GM23338 (cell line): Measurements from ENCODE around the gene ATP6V1G3. TPM values are rescaled to one million over a fixed set of nuclear protein-coding genes. Genes with fewer than 3 reads are reported as not detected.

Source experiments
- ATAC-seq: fragments of 200-7000 bp; cut with Tn5 transposase; 3 replicates; pipeline ENCODE4 v1.9.1; 2020
- DNase-seq: peaks from one replicate; pipeline ENCODE4 v3.0.0-alpha.2; 2015; ENCODE audit warnings: low spot score
- H2AFZ ChIP-seq: fragments of 200-600 bp; sonication (generic); 2 replicates; pipeline ENCODE4 v1.8.0; 2016; ENCODE audit warnings: antibody characterized with exemption, mild to moderate bottlenecking, moderate library complexity
- H3F3A ChIP-seq: fragments of 200-600 bp; sonication (generic); replicated peaks from 2 replicates; pipeline ENCODE4 v1.8.0; 2017; ENCODE audit warnings: antibody characterized with exemption, mixed run types, low read depth
- H3K27ac ChIP-seq: fragments of 200-600 bp; sonication (generic); 2 replicates; pipeline ENCODE4 v1.6.1; 2016; ENCODE audit warnings: low read depth
- H3K27me3 ChIP-seq: fragments of 200-600 bp; sonication (generic); 2 replicates; pipeline ENCODE4 v1.8.0; 2016; ENCODE audit warnings: mild to moderate bottlenecking, mixed run types, moderate library complexity; ENCODE audit not compliant: insufficient read depth
- H3K36me3 ChIP-seq: fragments of 200-600 bp; sonication (generic); 2 replicates; pipeline ENCODE4 v1.8.0; 2016; ENCODE audit warnings: mild to moderate bottlenecking; ENCODE audit not compliant: insufficient read depth
- H3K4me1 ChIP-seq: fragments of 200-600 bp; sonication (generic); 2 replicates; pipeline ENCODE4 v1.8.0; 2016; ENCODE audit warnings: mild to moderate bottlenecking, moderate library complexity; ENCODE audit not compliant: insufficient read depth
- H3K4me2 ChIP-seq: fragments of 200-600 bp; sonication (generic); 2 replicates; pipeline ENCODE4 v1.7.1; 2017; ENCODE audit warnings: mixed run types
- H3K4me3 ChIP-seq: fragments of 200-600 bp; sonication (generic); 2 replicates; pipeline ENCODE4 v1.6.1; 2016; ENCODE audit warnings: mixed run types
- H3K79me2 ChIP-seq: fragments of 200-600 bp; sonication (generic); replicated peaks from 2 replicates; pipeline ENCODE4 v1.8.0; 2017; ENCODE audit warnings: mild to moderate bottlenecking; ENCODE audit not compliant: insufficient read depth
- H3K9me2 ChIP-seq: fragments of 200-600 bp; sonication (generic); 2 replicates; pipeline ENCODE4 v1.8.0; 2017; ENCODE audit not compliant: insufficient read depth
- H4K20me1 ChIP-seq: fragments of 200-600 bp; sonication (generic); replicated peaks from 2 replicates; pipeline ENCODE4 v1.8.0; 2017; ENCODE audit warnings: mild to moderate bottlenecking; ENCODE audit not compliant: insufficient read depth
- H3K27ac Mint-ChIP-seq: 2 replicates; pipeline ENCODE4 v1.8.0; 2020; ENCODE audit warnings: inconsistent platforms, mild to moderate bottlenecking, moderate library complexity, mixed read lengths
- H3K27me3 Mint-ChIP-seq: 3 replicates; pipeline ENCODE4 v1.8.0; 2022; ENCODE audit warnings: low read depth, mild to moderate bottlenecking, moderate library complexity, mixed read lengths, inconsistent platforms; ENCODE audit not compliant: insufficient read depth, poor library complexity
- H3K36me3 Mint-ChIP-seq: 3 replicates; pipeline ENCODE4 v1.8.0; 2021; ENCODE audit warnings: low read depth, mild to moderate bottlenecking, inconsistent platforms, moderate library complexity, mixed read lengths
- H3K4me1 Mint-ChIP-seq: 3 replicates; pipeline ENCODE4 v1.8.0; 2020; ENCODE audit warnings: mild to moderate bottlenecking, inconsistent platforms, mixed read lengths
- H3K4me3 Mint-ChIP-seq: 3 replicates; pipeline ENCODE4 v1.8.0; 2021; ENCODE audit warnings: moderate library complexity, mild to moderate bottlenecking, inconsistent platforms, mixed read lengths
- H3K9me3 Mint-ChIP-seq: 3 replicates; pipeline ENCODE4 v1.8.0; 2020; ENCODE audit warnings: moderate library complexity, mild to moderate bottlenecking, inconsistent platforms, mixed read lengths
- CREB1 ChIP-seq: fragments of 250-450 bp; sonication (Bioruptor Pico); IDR thresholded peaks from 2 replicates; pipeline ENCODE4 v1.5.0; 2020; ENCODE audit warnings: low read depth, mild to moderate bottlenecking, moderate library complexity
- EZH2phosphoT487 ChIP-seq: fragments of 200-600 bp; sonication (generic); IDR thresholded peaks from one replicate; pipeline ENCODE4 v1.8.1; 2018; ENCODE audit warnings: antibody characterized with exemption; ENCODE audit not compliant: unreplicated experiment
- JUNB ChIP-seq: IDR thresholded peaks from one replicate; pipeline ENCODE4 v1.6.1; 2016; ENCODE audit warnings: antibody characterized with exemption; ENCODE audit not compliant: unreplicated experiment
- NANOG ChIP-seq: IDR thresholded peaks from 2 replicates; pipeline ENCODE4 v1.6.1; 2016; ENCODE audit warnings: antibody characterized with exemption, borderline replicate concordance
- POLR2AphosphoS5 ChIP-seq: IDR thresholded peaks from 2 replicates; pipeline ENCODE4 v1.6.1; 2016; ENCODE audit warnings: antibody characterized with exemption, low read depth
- STAT1 ChIP-seq: IDR thresholded peaks from one replicate; pipeline ENCODE4 v1.6.1; 2016; ENCODE audit warnings: antibody characterized with exemption; ENCODE audit not compliant: unreplicated experiment
- ZNF114 ChIP-seq: fragments of 250-450 bp; sonication (Bioruptor Pico); IDR thresholded peaks from 2 replicates; pipeline ENCODE4 v1.5.0; 2020; ENCODE audit warnings: mild to moderate bottlenecking, moderate library complexity
- ZNF331 ChIP-seq: fragments of 250-450 bp; sonication (Bioruptor Pico); IDR thresholded peaks from 2 replicates; pipeline ENCODE4 v1.5.0; 2020; ENCODE audit warnings: low read depth, mild to moderate bottlenecking, moderate library complexity
- polyA plus RNA-seq: library from polyadenylated mRNA; unstranded; fragments of >200 nt; fragmentation: Nextera tagmentation; extraction: Ambion mirVana; gene quantifications from 2 replicates; pipeline ENCODE4 v1.2.1, GENCODE V29; 2016
- total RNA-seq: library from RNA; depleted of rRNA; stranded (reverse); fragments of >200 nt; shearing (Covaris generic); gene quantifications from 2 replicates; pipeline ENCODE4 v1.2.3, GENCODE V29; 2014
- TF ChIP-seq, protein P1 (sequence below): IDR thresholded peaks from 2 replicates; pipeline ENCODE4 v1.6.1; 2016; ENCODE audit warnings: antibody characterized with exemption
- TF ChIP-seq, protein P2 (sequence below), 2 experiments: fragments of 200-600 bp in 1 of 2; sonication (generic) in 1 of 2; conservative IDR thresholded peaks; 2 replicates each; pipeline versions ENCODE4 v1.5.1 to v1.6.1; 2016 to 2017; ENCODE audit warnings: antibody characterized with exemption in 2 of 2, low read depth in 2 of 2, mild to moderate bottlenecking in 2 of 2, moderate library complexity in 1 of 2
- TF ChIP-seq, protein P3 (sequence below): fragments of 250-450 bp; sonication (Bioruptor Pico); IDR thresholded peaks from 2 replicates; pipeline ENCODE4 v1.5.0; 2020; ENCODE audit warnings: mild to moderate bottlenecking, moderate library complexity
- TF ChIP-seq, protein P4 (sequence below): IDR thresholded peaks from one replicate; pipeline ENCODE4 v1.6.1; 2018; ENCODE audit warnings: antibody characterized with exemption; ENCODE audit not compliant: unreplicated experiment

ATP6V1G3 gene
- total and polyA plus RNA-seq, 2 experiments from 2014 or later = not detected

DNA sequence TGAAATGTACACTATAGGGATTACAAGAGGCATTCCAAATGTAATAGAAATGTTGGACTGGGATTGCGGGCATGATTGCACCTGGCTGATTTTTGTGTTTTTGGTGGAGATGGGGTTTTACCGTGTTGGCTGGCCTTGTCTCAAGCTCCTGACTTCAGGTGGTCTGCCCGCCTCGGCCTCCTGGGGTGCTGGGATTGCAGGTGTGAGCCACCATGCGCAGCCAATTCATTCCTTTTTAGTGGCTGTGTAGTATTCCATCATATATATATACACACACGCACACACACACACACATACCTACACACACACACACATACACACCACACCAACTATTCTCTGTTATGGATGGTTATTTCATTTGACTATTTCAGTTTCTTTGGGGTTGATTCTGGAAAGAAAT is 4.7 kb upstream of the ATP6V1G3 start:
- DNase-seq (no peak), ATAC-seq (no peak)
- peaks cover 4% of the 10 kb centered on the region; the same call in 1 of the 2 replicates for H3K9me2 ChIP-seq
- H3F3A ChIP-seq = no peaks in the 10 kb centered on the region
- no peaks in the 10 kb centered on the region for H3K79me2 ChIP-seq
- no peak overlapping the region for H3K27ac Mint-ChIP-seq
- H3K27me3 Mint-ChIP-seq = no peaks in the 10 kb centered on the region
- no peak overlapping the region for H2AFZ ChIP-seq
- H3K4me1 Mint-ChIP-seq = no peaks in the 10 kb centered on the region
- H3K4me2 ChIP-seq = no peak overlapping the region
- H3K36me3 Mint-ChIP-seq = no peaks in the 10 kb centered on the region
- H3K4me1 ChIP-seq = no peaks in the 10 kb centered on the region
- H3K4me3 ChIP-seq = no peak overlapping the region
- no peaks in the 10 kb centered on the region for H4K20me1 ChIP-seq
- H3K36me3 ChIP-seq = no peaks in the 10 kb centered on the region
- no peaks in the 10 kb centered on the region for H3K27me3 ChIP-seq
- H3K9me3 Mint-ChIP-seq = no peaks in the 10 kb centered on the region
- TF ChIP-seq NANOG (no peak), ZNF331 (CRISPR knock-in tag) (no peak), STAT1 (no peak), EZH2phosphoT487 (no peak), POLR2AphosphoS5 (no peak), CREB1 (CRISPR knock-in tag) (no peak), JUNB (no peak), ZNF114 (CRISPR knock-in tag) (no peak)
- TF ChIP-seq, protein P1, sequence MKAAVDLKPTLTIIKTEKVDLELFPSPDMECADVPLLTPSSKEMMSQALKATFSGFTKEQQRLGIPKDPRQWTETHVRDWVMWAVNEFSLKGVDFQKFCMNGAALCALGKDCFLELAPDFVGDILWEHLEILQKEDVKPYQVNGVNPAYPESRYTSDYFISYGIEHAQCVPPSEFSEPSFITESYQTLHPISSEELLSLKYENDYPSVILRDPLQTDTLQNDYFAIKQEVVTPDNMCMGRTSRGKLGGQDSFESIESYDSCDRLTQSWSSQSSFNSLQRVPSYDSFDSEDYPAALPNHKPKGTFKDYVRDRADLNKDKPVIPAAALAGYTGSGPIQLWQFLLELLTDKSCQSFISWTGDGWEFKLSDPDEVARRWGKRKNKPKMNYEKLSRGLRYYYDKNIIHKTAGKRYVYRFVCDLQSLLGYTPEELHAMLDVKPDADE = no peak
- TF ChIP-seq, protein P2, sequence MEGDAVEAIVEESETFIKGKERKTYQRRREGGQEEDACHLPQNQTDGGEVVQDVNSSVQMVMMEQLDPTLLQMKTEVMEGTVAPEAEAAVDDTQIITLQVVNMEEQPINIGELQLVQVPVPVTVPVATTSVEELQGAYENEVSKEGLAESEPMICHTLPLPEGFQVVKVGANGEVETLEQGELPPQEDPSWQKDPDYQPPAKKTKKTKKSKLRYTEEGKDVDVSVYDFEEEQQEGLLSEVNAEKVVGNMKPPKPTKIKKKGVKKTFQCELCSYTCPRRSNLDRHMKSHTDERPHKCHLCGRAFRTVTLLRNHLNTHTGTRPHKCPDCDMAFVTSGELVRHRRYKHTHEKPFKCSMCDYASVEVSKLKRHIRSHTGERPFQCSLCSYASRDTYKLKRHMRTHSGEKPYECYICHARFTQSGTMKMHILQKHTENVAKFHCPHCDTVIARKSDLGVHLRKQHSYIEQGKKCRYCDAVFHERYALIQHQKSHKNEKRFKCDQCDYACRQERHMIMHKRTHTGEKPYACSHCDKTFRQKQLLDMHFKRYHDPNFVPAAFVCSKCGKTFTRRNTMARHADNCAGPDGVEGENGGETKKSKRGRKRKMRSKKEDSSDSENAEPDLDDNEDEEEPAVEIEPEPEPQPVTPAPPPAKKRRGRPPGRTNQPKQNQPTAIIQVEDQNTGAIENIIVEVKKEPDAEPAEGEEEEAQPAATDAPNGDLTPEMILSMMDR (conservative IDR thresholded peaks at IDR 0.05; ENCODE audit: low read depth in 2 of 2) = no peak
- TF ChIP-seq, protein P3, sequence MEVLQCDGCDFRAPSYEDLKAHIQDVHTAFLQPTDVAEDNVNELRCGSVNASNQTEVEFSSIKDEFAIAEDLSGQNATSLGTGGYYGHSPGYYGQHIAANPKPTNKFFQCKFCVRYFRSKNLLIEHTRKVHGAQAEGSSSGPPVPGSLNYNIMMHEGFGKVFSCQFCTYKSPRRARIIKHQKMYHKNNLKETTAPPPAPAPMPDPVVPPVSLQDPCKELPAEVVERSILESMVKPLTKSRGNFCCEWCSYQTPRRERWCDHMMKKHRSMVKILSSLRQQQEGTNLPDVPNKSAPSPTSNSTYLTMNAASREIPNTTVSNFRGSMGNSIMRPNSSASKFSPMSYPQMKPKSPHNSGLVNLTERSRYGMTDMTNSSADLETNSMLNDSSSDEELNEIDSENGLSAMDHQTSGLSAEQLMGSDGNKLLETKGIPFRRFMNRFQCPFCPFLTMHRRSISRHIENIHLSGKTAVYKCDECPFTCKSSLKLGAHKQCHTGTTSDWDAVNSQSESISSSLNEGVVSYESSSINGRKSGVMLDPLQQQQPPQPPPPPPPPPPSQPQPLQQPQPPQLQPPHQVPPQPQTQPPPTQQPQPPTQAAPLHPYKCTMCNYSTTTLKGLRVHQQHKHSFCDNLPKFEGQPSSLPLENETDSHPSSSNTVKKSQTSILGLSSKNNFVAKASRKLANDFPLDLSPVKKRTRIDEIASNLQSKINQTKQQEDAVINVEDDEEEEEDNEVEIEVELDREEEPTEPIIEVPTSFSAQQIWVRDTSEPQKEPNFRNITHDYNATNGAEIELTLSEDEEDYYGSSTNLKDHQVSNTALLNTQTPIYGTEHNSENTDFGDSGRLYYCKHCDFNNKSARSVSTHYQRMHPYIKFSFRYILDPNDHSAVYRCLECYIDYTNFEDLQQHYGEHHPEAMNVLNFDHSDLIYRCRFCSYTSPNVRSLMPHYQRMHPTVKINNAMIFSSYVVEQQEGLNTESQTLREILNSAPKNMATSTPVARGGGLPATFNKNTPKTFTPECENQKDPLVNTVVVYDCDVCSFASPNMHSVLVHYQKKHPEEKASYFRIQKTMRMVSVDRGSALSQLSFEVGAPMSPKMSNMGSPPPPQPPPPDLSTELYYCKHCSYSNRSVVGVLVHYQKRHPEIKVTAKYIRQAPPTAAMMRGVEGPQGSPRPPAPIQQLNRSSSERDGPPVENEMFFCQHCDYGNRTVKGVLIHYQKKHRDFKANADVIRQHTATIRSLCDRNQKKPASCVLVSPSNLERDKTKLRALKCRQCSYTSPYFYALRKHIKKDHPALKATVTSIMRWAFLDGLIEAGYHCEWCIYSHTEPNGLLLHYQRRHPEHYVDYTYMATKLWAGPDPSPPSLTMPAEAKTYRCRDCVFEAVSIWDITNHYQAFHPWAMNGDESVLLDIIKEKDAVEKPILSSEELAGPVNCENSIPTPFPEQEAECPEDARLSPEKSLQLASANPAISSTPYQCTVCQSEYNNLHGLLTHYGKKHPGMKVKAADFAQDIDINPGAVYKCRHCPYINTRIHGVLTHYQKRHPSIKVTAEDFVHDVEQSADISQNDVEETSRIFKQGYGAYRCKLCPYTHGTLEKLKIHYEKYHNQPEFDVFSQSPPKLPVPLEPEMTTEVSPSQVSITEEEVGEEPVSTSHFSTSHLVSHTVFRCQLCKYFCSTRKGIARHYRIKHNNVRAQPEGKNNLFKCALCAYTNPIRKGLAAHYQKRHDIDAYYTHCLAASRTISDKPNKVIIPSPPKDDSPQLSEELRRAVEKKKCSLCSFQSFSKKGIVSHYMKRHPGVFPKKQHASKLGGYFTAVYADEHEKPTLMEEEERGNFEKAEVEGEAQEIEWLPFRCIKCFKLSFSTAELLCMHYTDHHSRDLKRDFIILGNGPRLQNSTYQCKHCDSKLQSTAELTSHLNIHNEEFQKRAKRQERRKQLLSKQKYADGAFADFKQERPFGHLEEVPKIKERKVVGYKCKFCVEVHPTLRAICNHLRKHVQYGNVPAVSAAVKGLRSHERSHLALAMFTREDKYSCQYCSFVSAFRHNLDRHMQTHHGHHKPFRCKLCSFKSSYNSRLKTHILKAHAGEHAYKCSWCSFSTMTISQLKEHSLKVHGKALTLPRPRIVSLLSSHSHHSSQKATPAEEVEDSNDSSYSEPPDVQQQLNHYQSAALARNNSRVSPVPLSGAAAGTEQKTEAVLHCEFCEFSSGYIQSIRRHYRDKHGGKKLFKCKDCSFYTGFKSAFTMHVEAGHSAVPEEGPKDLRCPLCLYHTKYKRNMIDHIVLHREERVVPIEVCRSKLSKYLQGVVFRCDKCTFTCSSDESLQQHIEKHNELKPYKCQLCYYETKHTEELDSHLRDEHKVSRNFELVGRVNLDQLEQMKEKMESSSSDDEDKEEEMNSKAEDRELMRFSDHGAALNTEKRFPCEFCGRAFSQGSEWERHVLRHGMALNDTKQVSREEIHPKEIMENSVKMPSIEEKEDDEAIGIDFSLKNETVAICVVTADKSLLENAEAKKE = no peak
- TF ChIP-seq, protein P4, sequence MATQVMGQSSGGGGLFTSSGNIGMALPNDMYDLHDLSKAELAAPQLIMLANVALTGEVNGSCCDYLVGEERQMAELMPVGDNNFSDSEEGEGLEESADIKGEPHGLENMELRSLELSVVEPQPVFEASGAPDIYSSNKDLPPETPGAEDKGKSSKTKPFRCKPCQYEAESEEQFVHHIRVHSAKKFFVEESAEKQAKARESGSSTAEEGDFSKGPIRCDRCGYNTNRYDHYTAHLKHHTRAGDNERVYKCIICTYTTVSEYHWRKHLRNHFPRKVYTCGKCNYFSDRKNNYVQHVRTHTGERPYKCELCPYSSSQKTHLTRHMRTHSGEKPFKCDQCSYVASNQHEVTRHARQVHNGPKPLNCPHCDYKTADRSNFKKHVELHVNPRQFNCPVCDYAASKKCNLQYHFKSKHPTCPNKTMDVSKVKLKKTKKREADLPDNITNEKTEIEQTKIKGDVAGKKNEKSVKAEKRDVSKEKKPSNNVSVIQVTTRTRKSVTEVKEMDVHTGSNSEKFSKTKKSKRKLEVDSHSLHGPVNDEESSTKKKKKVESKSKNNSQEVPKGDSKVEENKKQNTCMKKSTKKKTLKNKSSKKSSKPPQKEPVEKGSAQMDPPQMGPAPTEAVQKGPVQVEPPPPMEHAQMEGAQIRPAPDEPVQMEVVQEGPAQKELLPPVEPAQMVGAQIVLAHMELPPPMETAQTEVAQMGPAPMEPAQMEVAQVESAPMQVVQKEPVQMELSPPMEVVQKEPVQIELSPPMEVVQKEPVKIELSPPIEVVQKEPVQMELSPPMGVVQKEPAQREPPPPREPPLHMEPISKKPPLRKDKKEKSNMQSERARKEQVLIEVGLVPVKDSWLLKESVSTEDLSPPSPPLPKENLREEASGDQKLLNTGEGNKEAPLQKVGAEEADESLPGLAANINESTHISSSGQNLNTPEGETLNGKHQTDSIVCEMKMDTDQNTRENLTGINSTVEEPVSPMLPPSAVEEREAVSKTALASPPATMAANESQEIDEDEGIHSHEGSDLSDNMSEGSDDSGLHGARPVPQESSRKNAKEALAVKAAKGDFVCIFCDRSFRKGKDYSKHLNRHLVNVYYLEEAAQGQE = no peak
- H3K27ac ChIP-seq = no peak overlapping the region
- no peak overlapping the region for H3K4me3 Mint-ChIP-seq
